ENCODE measurements around the gene NPY4R2.
"Not testable (repeated sequence)": the region's sequence is repeated elsewhere in the genome, so short reads cannot be mapped to it uniquely, and the experiment has no call there.

The NPY4R2 gene, protein sequence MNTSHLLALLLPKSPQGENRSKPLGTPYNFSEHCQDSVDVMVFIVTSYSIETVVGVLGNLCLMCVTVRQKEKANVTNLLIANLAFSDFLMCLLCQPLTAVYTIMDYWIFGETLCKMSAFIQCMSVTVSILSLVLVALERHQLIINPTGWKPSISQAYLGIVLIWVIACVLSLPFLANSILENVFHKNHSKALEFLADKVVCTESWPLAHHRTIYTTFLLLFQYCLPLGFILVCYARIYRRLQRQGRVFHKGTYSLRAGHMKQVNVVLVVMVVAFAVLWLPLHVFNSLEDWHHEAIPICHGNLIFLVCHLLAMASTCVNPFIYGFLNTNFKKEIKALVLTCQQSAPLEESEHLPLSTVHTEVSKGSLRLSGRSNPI

DNA sequence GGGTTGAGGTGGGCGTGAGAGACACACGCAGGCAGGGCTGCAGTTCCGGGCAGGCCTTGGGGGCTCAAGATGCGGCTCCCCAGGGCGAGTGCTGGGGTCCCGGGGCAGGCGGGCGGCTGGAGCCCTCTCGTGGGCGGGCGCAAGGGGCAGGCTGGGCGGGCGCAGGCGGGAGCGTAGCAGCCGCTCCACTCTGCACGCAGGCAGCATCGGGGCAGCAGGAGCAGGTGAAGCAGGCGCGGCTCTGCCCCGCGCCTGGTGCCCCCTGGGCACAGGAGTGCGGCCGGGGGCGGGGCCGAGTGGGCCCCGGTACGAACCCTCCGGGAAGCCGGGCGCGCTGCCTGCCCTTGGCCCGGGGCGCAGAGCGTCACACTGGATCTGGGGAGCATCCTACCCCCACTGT lies at the start of gene NPY4R2:
Gene NPY4R2, plus strand, starts transcription at position 188 of the 400 bp plus-strand sequence. CDS start 3,326 bp downstream, outside the sequence.
- not testable (repeated sequence) for DNase-seq (ENCODE audit: low read depth in 4 of 4, low spot score in 1 of 4)

DNA sequence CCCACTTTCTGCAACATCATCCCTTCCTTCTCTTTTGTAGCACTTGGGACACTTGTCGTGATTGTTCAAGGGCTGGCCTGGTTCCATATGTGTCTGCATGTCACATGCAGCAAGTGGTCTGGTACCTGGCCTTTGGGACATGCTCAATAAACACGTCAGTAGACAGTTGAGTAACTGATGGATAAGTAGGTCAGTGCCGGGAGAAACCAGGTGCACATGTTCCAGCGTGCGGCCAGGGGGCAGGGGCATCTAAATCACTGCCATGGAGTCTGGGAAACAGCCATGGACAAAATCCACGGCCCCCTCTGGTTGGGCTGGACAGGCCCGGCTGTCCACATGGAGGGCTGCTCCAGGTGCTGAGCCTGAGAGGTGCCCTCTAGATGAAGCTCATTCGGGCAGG lies 47.6 kb upstream of the NPY4R2 start:
- not testable (repeated sequence) for DNase-seq (ENCODE audit: low read depth in 4 of 4, low spot score in 1 of 4)

- DNase-seq (ENCODE audit: low read depth in 4 of 4, low spot score in 1 of 4), result not testable (repeated sequence)
Observed at GRCh38 chr10:47871485-47872180, 46.8 kb upstream of the NPY4R2 start.

DNA sequence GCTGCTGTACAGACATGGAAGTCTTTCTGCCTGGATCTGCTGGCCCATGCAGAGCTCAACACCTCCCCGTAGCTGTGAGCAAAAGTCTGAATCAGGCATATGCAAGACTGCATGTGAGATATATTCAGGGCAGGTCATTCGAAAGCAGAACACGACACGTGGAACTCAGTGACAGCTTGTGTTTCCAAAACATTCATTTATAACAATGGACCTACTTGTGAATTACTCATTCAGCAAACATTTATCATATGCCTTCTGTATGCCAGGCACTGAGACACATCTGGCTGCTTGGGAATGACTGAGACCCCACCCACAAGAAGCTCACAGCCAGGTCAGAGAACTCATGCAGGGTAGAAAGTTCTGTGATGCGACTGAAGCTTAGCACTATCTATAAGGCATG lies 46.2 kb upstream of the NPY4R2 start:
- DNase-seq (ENCODE audit: low read depth in 4 of 4, low spot score in 1 of 4), result not testable (repeated sequence)

- DNase-seq (ENCODE audit: low read depth in 4 of 4, low spot score in 1 of 4), result not testable (repeated sequence)
Observed at GRCh38 chr10:47884239-47884638, 34.2 kb upstream of the NPY4R2 start.

DNA sequence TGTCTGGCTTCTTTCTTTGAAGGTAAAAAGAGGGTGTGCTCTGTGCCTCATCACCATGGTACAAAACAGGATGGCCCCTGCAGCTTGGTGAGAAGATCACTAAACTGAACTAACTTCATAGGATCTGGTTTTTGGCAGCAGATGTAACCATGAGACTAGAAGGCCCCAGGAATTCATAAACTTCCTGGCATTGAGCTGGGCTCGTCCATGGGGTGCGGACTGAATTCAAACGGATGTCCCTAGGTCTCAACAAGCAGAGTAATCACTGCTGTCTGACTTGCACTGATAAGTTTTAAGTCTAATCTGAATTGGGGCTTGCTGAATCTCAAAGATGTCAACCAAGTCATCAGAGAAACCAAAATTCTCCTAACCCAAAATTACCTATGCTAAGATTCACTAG lies 33.5 kb upstream of the NPY4R2 start:
- not testable (repeated sequence) for DNase-seq (ENCODE audit: low read depth in 4 of 4, low spot score in 1 of 4)

DNA sequence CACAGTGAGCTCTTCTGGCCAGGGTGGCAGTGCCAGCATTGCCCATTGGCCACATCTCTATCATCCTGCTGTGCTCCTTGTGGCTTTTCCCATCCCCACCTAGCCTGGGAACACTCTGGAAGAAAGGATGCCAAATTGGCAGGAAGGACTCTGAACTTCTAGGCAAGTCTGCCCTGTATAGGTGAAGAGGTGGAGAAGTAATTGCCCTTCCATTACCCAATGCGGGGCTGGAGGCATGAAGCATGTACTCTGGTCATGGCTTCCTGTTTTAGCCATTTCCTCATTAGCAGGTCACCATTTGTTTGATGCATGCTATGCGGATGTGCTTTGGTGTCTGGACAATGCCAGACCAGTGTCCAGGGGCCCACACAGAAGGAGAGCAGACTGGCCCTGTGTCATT lies 32.1 kb upstream of the NPY4R2 start:
- not testable (repeated sequence) for DNase-seq (ENCODE audit: low read depth in 4 of 4, low spot score in 1 of 4)

GRCh38 chr10:47886827-47887226 lies 31.6 kb upstream of the NPY4R2 start:
- not testable (repeated sequence) for DNase-seq (ENCODE audit: low read depth in 4 of 4, low spot score in 1 of 4)

DNA sequence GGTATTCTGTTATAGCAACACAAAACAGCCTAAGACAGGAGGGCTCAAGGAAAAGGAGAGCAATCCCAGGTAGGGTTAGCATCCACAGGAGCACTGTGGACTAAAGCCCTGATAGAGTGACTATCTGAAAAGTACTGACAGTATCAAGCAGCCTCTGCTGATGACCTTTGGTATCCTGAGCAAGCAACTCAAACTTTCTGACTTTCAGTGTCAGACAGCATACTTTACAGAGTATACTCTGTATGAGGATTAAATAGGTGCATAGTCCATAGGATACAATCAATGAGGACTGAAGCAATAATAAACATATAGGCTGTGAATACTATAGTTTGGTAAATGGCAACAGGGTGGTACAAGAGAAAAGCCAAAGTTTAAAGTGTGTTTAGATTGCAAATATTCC lies 27.7 kb upstream of the NPY4R2 start:
- DNase-seq (ENCODE audit: low read depth in 4 of 4, low spot score in 1 of 4), result not testable (repeated sequence)

GRCh38 chr10:47892494-47893261 lies 25.8 kb upstream of the NPY4R2 start:
- DNase-seq (ENCODE audit: low read depth in 4 of 4, low spot score in 1 of 4), result not testable (repeated sequence)

DNA sequence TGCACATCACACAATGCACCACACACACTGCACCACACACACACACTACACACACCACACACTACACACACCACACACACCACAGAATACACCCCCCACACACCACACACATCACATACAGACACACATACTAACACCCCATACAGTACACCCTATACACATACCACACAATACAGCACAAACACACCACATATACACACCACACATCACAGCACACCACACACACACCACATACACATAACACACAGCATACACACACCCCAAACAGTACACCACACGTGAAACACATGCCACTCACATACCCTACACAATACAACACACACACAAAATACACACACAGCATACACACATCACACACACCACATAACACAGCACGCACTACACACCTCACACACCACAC lies 23.9 kb upstream of the NPY4R2 start:
- not testable (repeated sequence) for DNase-seq (ENCODE audit: low read depth in 4 of 4, low spot score in 1 of 4)

GRCh38 chr10:47897813-47898212 lies 20.6 kb upstream of the NPY4R2 start:
- not testable (repeated sequence) for DNase-seq (ENCODE audit: low read depth in 4 of 4, low spot score in 1 of 4)

- DNase-seq (ENCODE audit: low read depth in 4 of 4, low spot score in 1 of 4), result not testable (repeated sequence)
Observed at GRCh38 chr10:47909333-47909732, 9.1 kb upstream of the NPY4R2 start.

DNA sequence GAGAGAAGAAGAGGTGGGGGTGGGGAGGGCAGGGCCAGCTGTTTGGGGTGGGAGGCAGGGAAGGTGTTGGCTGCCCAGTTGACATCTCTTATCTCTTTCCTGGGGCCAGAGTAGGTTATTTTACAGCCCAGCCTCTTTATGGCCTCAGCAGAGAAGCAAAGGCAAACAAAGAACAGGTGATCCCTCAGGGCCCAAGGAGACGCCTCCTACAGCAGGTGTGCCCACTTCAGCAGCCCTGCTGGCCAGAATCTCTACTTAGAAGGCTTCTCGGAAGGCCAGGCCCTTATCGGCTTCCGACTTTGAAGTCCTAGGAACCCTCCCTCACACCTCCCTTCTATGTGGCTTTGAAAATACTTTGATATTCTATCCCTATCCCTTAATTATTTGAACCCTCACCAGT lies 8.0 kb upstream of the NPY4R2 start:
- DNase-seq (ENCODE audit: low read depth in 4 of 4, low spot score in 1 of 4), result not testable (repeated sequence)

DNA sequence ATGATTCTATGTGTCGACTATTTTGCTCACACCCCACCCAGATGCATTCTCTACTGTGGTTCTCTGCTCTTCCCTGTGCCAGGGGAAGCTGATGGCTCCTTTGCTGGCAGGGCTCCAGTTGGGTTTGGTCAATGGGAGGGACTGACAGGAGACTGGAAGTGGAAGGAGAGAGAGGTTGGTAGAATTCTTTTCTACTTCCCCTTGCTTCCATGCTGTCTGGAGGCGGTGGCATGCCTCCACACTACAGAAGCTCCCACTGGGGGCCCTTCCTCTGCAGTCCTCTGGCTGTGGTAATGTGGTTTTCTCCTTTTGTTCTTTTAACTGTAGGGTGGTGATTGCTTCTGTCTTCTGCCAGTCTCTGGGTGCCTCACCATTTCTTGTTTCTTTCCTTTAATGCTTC lies 4.4 kb upstream of the NPY4R2 start:
- DNase-seq (ENCODE audit: low read depth in 4 of 4, low spot score in 1 of 4), result not testable (repeated sequence)

DNA sequence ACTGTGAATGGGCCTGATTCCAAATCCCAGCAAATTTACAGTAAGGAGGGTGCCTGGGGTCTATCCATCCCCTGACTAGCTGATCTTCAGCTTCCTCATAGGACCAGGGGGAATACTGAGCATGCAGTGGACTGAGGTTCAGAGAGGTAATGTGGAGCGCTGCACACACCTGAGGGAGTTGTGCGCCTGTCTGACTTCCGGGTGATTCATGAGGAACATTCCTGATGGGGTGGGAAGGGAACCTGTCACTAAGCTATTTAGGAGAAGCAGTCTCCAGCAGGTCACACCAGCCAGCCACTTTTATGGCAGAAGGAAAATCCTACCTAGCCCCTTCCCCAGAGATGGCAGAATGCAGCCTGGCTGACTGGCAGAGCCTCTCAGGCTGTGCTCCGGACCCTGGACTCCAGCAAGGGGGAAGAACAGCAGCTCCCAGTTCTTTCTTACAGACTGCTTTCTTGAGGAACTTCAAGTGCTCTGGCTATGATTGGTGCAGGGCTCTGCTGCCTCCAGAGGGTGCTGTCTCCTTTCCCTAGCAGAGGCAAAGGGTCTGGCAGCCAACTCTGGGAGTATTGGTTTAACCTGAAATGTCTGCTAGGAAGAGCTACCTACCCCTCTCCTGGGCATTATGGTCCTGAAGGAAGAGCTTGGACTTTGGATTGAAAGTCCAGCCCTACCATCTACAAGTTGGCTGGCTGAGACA lies 2.5 kb upstream of the NPY4R2 start:
- DNase-seq (ENCODE audit: low read depth in 4 of 4, low spot score in 1 of 4), result not testable (repeated sequence)

DNA sequence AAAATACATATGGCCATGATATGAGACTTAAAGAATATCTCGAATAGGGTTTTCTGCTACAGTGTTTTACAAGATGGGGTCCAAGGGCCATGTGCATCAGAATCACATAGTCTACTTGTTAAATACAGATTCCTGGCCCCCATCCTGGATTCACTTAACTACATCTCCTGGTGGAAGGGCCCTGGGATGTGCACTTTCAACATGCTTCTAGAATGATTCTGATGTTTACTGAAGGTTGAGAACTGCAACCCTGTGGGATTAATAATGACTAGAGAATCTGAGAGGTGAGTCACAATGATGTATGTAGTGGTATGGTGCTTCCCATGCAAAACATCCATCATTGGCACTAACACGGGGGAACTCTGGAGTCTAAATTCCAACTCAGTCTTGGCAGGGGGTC lies 2.1 kb downstream of the NPY4R2 start:
- not testable (repeated sequence) for DNase-seq (ENCODE audit: low read depth in 4 of 4, low spot score in 1 of 4)

DNA sequence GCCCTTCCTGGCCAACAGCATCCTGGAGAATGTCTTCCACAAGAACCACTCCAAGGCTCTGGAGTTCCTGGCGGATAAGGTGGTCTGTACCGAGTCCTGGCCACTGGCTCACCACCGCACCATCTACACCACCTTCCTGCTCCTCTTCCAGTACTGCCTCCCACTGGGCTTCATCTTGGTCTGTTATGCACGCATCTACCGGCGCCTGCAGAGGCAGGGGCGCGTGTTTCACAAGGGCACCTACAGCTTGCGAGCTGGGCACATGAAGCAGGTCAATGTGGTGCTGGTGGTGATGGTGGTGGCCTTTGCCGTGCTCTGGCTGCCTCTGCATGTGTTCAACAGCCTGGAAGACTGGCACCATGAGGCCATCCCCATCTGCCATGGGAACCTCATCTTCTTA lies 4.0 kb downstream of the NPY4R2 start:
- not testable (repeated sequence) for DNase-seq (ENCODE audit: low read depth in 4 of 4, low spot score in 1 of 4)

DNA sequence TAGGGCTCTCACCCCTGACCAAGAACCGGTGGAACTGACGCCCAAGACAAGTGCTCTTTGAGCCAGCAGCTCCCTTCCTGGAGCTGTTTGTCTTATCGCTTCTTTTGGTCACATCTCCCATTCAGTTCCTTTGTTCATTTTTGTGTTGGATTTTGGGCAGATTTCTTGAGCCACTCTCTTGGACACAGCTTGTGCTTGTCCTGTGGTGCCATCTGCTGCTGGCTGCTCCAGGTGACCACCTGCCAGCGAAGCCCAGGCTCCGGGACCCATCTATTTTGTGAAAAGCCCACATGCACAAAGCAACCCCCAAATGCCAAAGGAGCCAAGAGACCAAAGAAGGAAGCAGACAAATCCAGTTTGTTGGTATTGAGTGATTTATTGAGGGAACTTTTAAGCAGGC lies 6.2 kb downstream of the NPY4R2 start:
- DNase-seq (ENCODE audit: low read depth in 4 of 4, low spot score in 1 of 4), result not testable (repeated sequence)

GRCh38 chr10:47927147-47927916 lies 8.9 kb downstream of the NPY4R2 start:
- DNase-seq (ENCODE audit: low read depth in 4 of 4, low spot score in 1 of 4), result not testable (repeated sequence)

All from stimulated activated CD4-positive, alpha-beta T cell treated with anti-CD3 and anti-CD28 coated beads, Interleukin-1b, Interleukin-23, amount 100 ng/mL, for 24 hours (primary cell).